Breast epithelium (tissue), 3 donors: ENCODE results near the gene KCNK15.

Experiments
- CTCF ChIP-seq, 3 donors: fragments of 450-650 bp; IDR thresholded peaks; one replicate each; pipeline ENCODE4 v1.5.1; 2016 to 2017; ENCODE audit warnings: antibody characterized with exemption in 3 of 3, mild to moderate bottlenecking in 3 of 3, moderate library complexity in 3 of 3
- POLR2A ChIP-seq: fragments of 450-650 bp; IDR thresholded peaks from one replicate; pipeline ENCODE4 v1.6.1; 2016; ENCODE audit warnings: antibody characterized with exemption, mild to moderate bottlenecking, moderate library complexity
- POLR2AphosphoS5 ChIP-seq, 3 donors: sonication (generic); formaldehyde crosslinking; IDR thresholded peaks; one replicate each; pipeline ENCODE4 v1.6.1; 2017; ENCODE audit warnings: antibody characterized with exemption in 3 of 3

- TF ChIP-seq CTCF (IDR thresholded peaks at IDR 0.05) (no peak), POLR2A (no peak), POLR2AphosphoS5 (IDR thresholded peaks at IDR 0.05) (no peak)
These were observed 23.8 kb downstream of the KCNK15 start for GRCh38 chr20:44769481-44769863.
